ENCODE measurements around the gene EPAS1. TPM values are rescaled to one million over a fixed set of nuclear protein-coding genes. Genes with fewer than 3 reads are reported as not detected.

Gene EPAS1
- polyA plus RNA-seq, 3 donors from 2014 or later = 0.05 to 0.69 (median 0.08) TPM

- Mint-ChIP-seq H3K27ac (no peak overlapping the region), H3K9me3 (no peaks in the 10 kb centered on the region), H3K36me3 (peaks cover 0 to 5% (median 3%) of the 10 kb centered on the region in 3 donors), H3K27me3 (ENCODE audit: low read depth in 3 of 3) (peaks cover 1 to 11% (median 10%) of the 10 kb centered on the region in 3 donors), H3K4me1 (no peaks in the 10 kb centered on the region), H3K4me3 (no peak overlapping the region)
- no peak for DNase-seq
Observed at GRCh38 chr2:46281939-46282338, 15.3 kb upstream of the EPAS1 start.

GRCh38 chr2:46283693-46284092, 13.5 kb upstream of the EPAS1 start:
- DNase-seq = no peak
- Mint-ChIP-seq H3K27me3 (ENCODE audit: low read depth in 3 of 3) (peaks cover 1 to 5% (median 3%) of the 10 kb centered on the region in 3 donors), H3K9me3 (no peaks in the 10 kb centered on the region), H3K4me3 (no peak overlapping the region), H3K27ac (no peak overlapping the region), H3K4me1 (no peaks in the 10 kb centered on the region), H3K36me3 (no peaks in the 10 kb centered on the region)

DNA sequence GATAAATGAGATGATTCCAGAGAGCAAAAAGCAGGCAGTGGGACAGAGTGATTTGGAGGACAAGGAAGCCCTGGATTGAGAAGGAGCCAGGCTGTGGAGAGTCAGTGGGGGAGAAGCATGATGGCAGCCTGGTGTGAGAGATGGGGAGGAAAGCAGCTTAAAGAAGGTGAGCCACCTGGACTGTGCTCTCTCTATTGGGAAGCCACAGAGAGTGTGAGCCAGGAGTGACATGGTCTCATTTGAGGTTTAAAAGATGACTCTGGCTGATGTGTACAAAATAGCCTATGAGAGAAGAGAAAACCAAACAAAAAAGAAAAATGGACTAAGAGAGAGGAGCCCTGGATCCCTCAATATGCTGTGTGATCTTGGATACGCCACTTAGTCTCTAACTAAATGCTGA, 12.9 kb upstream of the EPAS1 start:
- no peak overlapping the region for H3K4me3 Mint-ChIP-seq
- H3K36me3 Mint-ChIP-seq = no peaks in the 10 kb centered on the region
- H3K27ac Mint-ChIP-seq = no peak overlapping the region
- H3K27me3 Mint-ChIP-seq (ENCODE audit: low read depth in 3 of 3) = peaks cover 1 to 5% (median 3%) of the 10 kb centered on the region in 3 donors
- no peak for DNase-seq
- H3K9me3 Mint-ChIP-seq = no peaks in the 10 kb centered on the region
- H3K4me1 Mint-ChIP-seq = no peaks in the 10 kb centered on the region

DNA sequence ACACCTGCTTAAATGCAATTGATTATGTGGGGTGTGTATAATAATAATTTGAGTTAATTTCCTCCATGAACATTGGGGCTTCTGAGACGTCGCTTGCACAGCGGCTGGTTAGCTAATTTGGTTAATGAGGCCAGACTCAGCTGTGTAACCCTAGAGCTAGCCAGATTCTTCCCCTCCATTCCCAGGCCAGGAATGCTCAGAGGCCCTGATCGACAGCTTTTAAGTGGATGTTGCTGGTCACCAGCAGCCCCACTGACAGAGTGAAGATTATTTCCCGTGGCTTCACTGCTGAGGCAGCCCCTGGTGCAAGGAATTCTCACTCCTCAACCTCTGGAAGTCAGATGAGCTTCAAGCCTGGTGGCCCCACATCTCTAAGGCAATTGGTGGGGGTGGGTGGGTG, 12.4 kb upstream of the EPAS1 start:
- Mint-ChIP-seq H3K27ac (no peak overlapping the region), H3K4me3 (no peak overlapping the region), H3K4me1 (no peaks in the 10 kb centered on the region), H3K27me3 (ENCODE audit: low read depth in 3 of 3) (peaks cover 1 to 5% (median 3%) of the 10 kb centered on the region in 3 donors), H3K36me3 (no peaks in the 10 kb centered on the region), H3K9me3 (no peaks in the 10 kb centered on the region)
- DNase-seq = no peak

- H3K27me3 Mint-ChIP-seq (ENCODE audit: low read depth in 3 of 3) = peaks cover 1 to 5% (median 3%) of the 10 kb centered on the region in 3 donors
- no peak overlapping the region for H3K27ac Mint-ChIP-seq
- H3K4me3 Mint-ChIP-seq = no peak overlapping the region
- H3K4me1 Mint-ChIP-seq = no peaks in the 10 kb centered on the region
- DNase-seq = no peak
- no peaks in the 10 kb centered on the region for H3K9me3 Mint-ChIP-seq
- no peaks in the 10 kb centered on the region for H3K36me3 Mint-ChIP-seq
Observed at GRCh38 chr2:46286715-46287114, 10.5 kb upstream of the EPAS1 start.

DNA sequence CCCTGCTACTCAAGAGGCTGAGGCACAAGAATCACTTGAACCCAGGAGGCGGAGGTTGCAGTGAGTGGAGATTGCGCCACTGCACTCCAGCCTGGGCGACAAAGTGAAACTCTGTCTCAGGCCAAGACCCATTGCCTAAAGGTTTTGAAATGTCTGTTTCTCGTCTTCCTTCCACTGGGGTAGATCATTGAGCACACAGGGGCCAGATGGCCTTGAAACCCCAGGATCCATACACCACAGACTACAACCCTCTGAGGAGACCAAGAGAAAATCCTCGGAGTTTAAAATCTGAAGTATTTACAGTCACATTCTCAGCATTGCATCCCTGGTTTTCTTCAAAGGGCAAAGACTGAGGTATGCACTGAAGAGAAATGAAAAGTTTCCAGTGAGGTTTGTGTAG, 7.1 kb upstream of the EPAS1 start:
- Mint-ChIP-seq H3K4me3 (no peak overlapping the region), H3K4me1 (no peaks in the 10 kb centered on the region), H3K27me3 (ENCODE audit: low read depth in 3 of 3) (peaks cover 0 to 3% (median 2%) of the 10 kb centered on the region in 3 donors), H3K36me3 (no peaks in the 10 kb centered on the region), H3K9me3 (no peaks in the 10 kb centered on the region), H3K27ac (no peak overlapping the region)
- DNase-seq = no peak

DNA sequence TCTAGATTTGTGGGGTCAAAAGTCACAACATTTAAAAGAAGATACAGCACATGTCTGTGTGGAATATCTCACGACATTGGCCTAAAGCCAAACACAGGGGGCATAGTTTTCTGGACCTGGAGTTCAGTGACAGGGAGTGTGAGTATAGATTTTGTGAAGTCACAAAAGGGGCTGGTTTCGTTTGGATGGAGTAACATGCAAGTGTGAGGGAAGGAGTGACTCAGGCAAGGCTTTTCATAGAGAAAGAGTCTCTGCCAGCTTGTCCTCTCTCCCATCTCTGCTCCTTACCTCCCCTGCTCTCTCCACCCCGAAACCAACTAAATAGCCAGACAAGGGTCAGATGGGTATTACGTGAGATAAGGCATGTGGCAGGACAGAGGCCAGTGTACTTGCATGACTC, 3.7 kb upstream of the EPAS1 start:
- no peaks in the 10 kb centered on the region for H3K9me3 Mint-ChIP-seq
- no peak overlapping the region for H3K4me3 Mint-ChIP-seq
- H3K36me3 Mint-ChIP-seq = no peaks in the 10 kb centered on the region
- DNase-seq = no peak
- H3K4me1 Mint-ChIP-seq = peaks cover 10 to 13% of the 10 kb centered on the region in 2 donors
- no peak overlapping the region for H3K27ac Mint-ChIP-seq
- peaks cover 7 to 15% (median 10%) of the 10 kb centered on the region in 3 donors for H3K27me3 Mint-ChIP-seq (ENCODE audit: low read depth in 3 of 3)

GRCh38 chr2:46294176-46294836, 2.9 kb upstream of the EPAS1 start:
- Mint-ChIP-seq H3K27ac (no peak overlapping the region), H3K4me3 (peak overlapping the region in 1 of 5 donors; percentile 76), H3K36me3 (no peaks in the 10 kb centered on the region), H3K9me3 (no peaks in the 10 kb centered on the region), H3K27me3 (ENCODE audit: low read depth in 3 of 3) (peaks cover 11 to 17% (median 11%) of the 10 kb centered on the region in 3 donors), H3K4me1 (peaks cover 16 to 20% of the 10 kb centered on the region in 2 donors)
- no peak for DNase-seq

GRCh38 chr2:46296216-46296839, 879 bp upstream of the EPAS1 start:
- Mint-ChIP-seq H3K36me3 (no peaks in the 10 kb centered on the region), H3K27ac (peak overlapping the region in 3 of 6 donors; percentile 34 to 53 (median 49)), H3K27me3 (ENCODE audit: low read depth in 3 of 3) (peaks cover 11 to 35% (median 19%) of the 10 kb centered on the region in 3 donors), H3K4me3 (peak overlapping the region; percentile 76 to 81 (median 80)), H3K9me3 (no peaks in the 10 kb centered on the region), H3K4me1 (peaks cover 26 to 28% of the 10 kb centered on the region in 2 donors)
- DNase-seq = peak in 1 of 3 donors; percentile 6

DNA sequence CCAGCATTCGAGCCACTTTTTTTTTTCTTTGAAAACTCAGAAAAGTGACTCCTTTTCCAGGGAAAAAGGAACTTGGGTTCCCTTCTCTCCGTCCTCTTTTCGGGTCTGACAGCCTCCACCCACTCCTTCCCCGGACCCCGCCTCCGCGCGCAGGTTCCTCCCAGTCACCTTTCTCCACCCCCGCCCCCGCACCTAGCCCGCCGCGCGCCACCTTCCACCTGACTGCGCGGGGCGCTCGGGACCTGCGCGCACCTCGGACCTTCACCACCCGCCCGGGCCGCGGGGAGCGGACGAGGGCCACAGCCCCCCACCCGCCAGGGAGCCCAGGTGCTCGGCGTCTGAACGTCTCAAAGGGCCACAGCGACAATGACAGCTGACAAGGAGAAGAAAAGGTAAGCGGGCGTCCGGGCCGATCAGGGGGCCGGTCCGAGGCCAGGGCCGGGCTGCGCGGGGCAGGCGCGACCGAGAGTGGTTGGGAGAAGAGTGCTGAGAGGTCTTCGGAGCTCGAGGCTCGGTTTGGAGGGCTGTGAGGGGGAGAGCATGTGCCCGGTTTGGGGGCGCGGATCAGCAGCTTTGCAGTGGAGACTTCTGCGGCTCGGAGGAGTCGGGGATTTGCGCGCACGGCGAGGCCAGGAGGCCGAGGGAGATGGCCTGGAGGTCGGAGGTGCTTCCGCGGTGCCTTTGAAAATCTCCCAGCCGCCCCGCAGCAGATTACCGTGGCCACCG, 502 bp downstream of the EPAS1 start:
- Mint-ChIP-seq H3K27ac (peak overlapping the region in 5 of 6 donors; percentile 46 to 76 (median 55)), H3K9me3 (no peaks in the 10 kb centered on the region), H3K4me1 (peaks cover 26 to 28% of the 10 kb centered on the region in 2 donors), H3K4me3 (peak overlapping the region; percentile 85 to 93 (median 88)), H3K36me3 (no peaks in the 10 kb centered on the region), H3K27me3 (ENCODE audit: low read depth in 3 of 3) (peaks cover 11 to 39% (median 19%) of the 10 kb centered on the region in 3 donors)
- peak; percentile 44 to 52 (median 48) for DNase-seq

GRCh38 chr2:46298272-46298521, 990 bp downstream of the EPAS1 start:
- Mint-ChIP-seq H3K27ac (peak overlapping the region in 3 of 6 donors; percentile 22 to 46 (median 45)), H3K36me3 (no peaks in the 10 kb centered on the region), H3K27me3 (ENCODE audit: low read depth in 3 of 3) (peaks cover 13 to 39% (median 19%) of the 10 kb centered on the region in 3 donors), H3K4me1 (peaks cover 26 to 28% of the 10 kb centered on the region in 2 donors), H3K9me3 (no peaks in the 10 kb centered on the region), H3K4me3 (peak overlapping the region; percentile 85 to 93 (median 88))
- peak in 1 of 3 donors; percentile 19 for DNase-seq

DNA sequence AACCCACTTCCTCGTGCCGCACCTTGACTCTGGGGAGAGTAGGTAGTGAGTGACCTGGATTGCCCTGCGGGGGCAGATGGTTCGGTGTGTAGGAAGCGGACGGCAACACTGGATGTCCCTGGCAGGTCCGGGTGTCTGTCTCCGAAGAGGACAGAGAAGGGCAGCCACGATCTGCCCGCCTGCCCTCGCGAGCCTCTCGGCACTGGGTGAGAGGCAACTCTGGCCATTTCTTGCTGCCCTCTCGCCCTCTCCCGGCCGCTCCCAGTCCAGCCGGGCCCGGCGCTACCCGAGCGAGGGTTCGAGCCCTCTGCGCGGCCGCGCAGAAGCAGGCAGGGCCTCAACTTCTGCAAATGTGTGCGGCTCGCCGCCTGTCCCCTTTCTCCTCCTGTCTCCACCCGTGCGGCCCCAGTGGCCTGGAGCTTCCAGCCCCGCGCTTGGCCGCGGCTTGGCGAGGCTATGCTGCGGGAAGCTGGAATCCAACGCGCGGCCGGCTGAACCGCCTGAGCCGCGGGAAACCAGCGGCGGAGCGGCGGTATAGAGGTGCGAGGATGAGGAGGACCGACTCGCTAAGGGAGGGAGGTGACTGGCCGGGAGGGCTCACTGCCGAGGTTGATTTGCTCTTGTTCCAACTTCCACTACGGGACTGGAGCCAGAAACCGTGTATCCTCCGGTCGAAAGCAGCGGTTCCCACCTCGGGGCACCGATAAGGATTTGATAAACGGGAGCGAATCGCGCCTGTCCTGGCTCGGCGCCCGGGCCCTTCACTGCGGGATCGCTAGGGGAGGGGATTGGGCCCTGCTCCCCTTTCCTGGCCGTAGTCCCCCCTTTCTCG, 1.5 kb downstream of the EPAS1 start:
- Mint-ChIP-seq H3K4me1 (peaks cover 26 to 28% of the 10 kb centered on the region in 2 donors), H3K27ac (peak overlapping the region in 1 of 6 donors; percentile 22), H3K36me3 (no peaks in the 10 kb centered on the region), H3K9me3 (no peaks in the 10 kb centered on the region), H3K4me3 (peak overlapping the region; percentile 85 to 93 (median 88)), H3K27me3 (ENCODE audit: low read depth in 3 of 3) (peaks cover 18 to 41% (median 21%) of the 10 kb centered on the region in 3 donors)
- DNase-seq = peak; percentile 19 to 39 (median 19)

All from immature natural killer cell (primary cell).